Small intestine (tissue), 7 donors: ENCODE measurements around the gene RNF151. TPM values are rescaled to one million over a fixed set of nuclear protein-coding genes. Genes with fewer than 3 reads are reported as not detected.
"Not testable (repeated sequence)": the region's sequence is repeated elsewhere in the genome, so short reads cannot be mapped to it uniquely, and the experiment has no call there.

Source experiments
- DNase-seq, 2 donors: peaks; one replicate each; pipeline versions ENCODE4 v3.0.0 to v3.0.0-alpha.2; 2013
- FAIRE-seq: peaks from 2 replicates; lab custom pipeline; 2012; peaks lifted over from hg19 to GRCh38; lab: Jason Lieb, UNC
- H3K27ac ChIP-seq, 3 donors: one replicate each; pipeline ENCODE4 v1.5.1; 2013; ENCODE audit warnings: low read length in 2 of 3, mild to moderate bottlenecking in 2 of 3, control low read depth in 1 of 3, inconsistent platforms in 1 of 3, low read depth in 1 of 3, moderate library complexity in 1 of 3
- H3K27me3 ChIP-seq, 3 donors: one replicate each; pipeline ENCODE4 v1.6.1; 2013; ENCODE audit warnings: low read length in 3 of 3, inconsistent platforms in 1 of 3; ENCODE audit not compliant: control insufficient read depth in 3 of 3, insufficient read depth in 3 of 3
- H3K36me3 ChIP-seq, 3 donors: one replicate each; pipeline ENCODE4 v1.6.1; 2013; ENCODE audit warnings: low read length in 3 of 3, inconsistent platforms in 1 of 3, low read depth in 1 of 3, mild to moderate bottlenecking in 1 of 3, moderate library complexity in 1 of 3; ENCODE audit not compliant: control insufficient read depth in 3 of 3, insufficient read depth in 2 of 3
- H3K4me1 ChIP-seq, 3 donors: one replicate each; pipeline ENCODE4 v1.6.1; 2013; ENCODE audit warnings: low read length in 2 of 3, inconsistent platforms in 1 of 3, low read depth in 1 of 3, mild to moderate bottlenecking in 1 of 3, moderate library complexity in 1 of 3; ENCODE audit not compliant: control insufficient read depth in 3 of 3, insufficient read depth in 2 of 3
- H3K4me3 ChIP-seq, 3 donors: one replicate each; pipeline ENCODE4 v1.5.1; 2013; ENCODE audit warnings: low read length in 3 of 3, control low read depth in 1 of 3, inconsistent platforms in 1 of 3, low read depth in 1 of 3, mild to moderate bottlenecking in 1 of 3, moderate library complexity in 1 of 3
- H3K9me3 ChIP-seq, 2 donors: one replicate each; pipeline ENCODE4 v1.6.1; 2013; ENCODE audit warnings: low read depth in 1 of 2, low read length in 1 of 2; ENCODE audit not compliant: control insufficient read depth in 2 of 2, insufficient read depth in 1 of 2
- WGBS, 3 donors: extraction: QIAGEN DNeasy Blood & Tissue Kit; methylation state at CpG; one replicate each; pipeline ENCODE4 v1.1.7; 2013; 5-methylcytosine and 5-hydroxymethylcytosine counted together
- polyA plus RNA-seq, 4 donors: library from polyadenylated mRNA; stranded (reverse) in 3 of 4; unstranded in 1 of 4; fragments of 200-250 nt in 3 of 4; fragments of 120-200 nt in 1 of 4; gene quantifications; one replicate each; pipeline versions ENCODE4 v1.2.1 to v1.2.3, GENCODE V29; 2013
- donor health status: healthy with polysubstance abuse.
- donor health status: control.
- donor health status: control.
- donor health status: Bipolar disorder and iron deficiency.
- donor health status: healthy.

Gene RNF151
- polyA plus RNA-seq, 4 donors: 0.09 to 0.18 TPM; not detected in 2

- no peak overlapping the region for H3K4me3 ChIP-seq
- no peaks in the 10 kb centered on the region for H3K27me3 ChIP-seq
- peaks cover 0 to 7% (median 0%) of the 10 kb centered on the region in 3 donors for H3K36me3 ChIP-seq
- WGBS, 3 donors: 55 to 73% (median 66%) methylated on average over 18 to 19 of the region's 19 CpGs
- DNase-seq (peak; percentile 41 to 73), FAIRE-seq (no peak)
- H3K27ac ChIP-seq: no peak overlapping the region
- no peaks in the 10 kb centered on the region for H3K9me3 ChIP-seq
- H3K4me1 ChIP-seq: peaks cover 0 to 21% (median 0%) of the 10 kb centered on the region in 3 donors
These were observed 34.3 kb upstream of the RNF151 start for GRCh38 chr16:1932050-1933028.

DNA sequence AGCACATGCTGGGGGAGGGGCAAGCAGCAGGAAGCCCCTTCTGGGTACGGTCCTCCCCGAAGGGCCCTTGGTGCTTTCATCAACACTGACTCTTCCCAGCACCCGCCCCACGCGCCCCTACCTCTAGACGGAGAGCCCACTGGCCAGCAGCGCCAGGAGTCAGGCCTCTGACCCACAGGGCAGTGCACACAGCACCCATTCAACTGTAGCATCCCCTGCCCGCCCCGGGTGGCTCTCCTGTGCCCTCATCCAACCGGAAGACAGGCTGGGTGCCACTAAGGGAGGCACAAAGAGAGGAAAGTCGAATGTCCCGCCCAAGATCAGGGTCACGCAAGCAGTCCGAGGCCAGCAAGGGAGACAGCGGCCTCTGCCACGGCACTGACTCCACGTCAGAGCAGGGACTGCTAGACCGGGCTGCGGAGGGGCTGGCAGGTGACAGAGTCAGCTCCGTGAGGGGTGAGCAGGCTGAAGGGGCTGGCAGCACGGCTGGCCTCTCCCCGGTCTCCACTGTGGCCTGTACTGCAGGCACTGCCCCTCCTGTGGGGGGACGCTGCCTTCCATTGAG lies 33.5 kb upstream of the RNF151 start:
- H3K27me3 ChIP-seq: no peaks in the 10 kb centered on the region
- H3K36me3 ChIP-seq: peaks cover 0 to 16% (median under 1%) of the 10 kb centered on the region in 3 donors
- DNase-seq (no peak), FAIRE-seq (no peak)
- H3K4me3 ChIP-seq: no peak overlapping the region
- H3K27ac ChIP-seq: no peak overlapping the region
- 69 to 77% (median 76%) methylated on average over 23 of the region's 23 CpGs for WGBS, 3 donors
- H3K9me3 ChIP-seq: no peaks in the 10 kb centered on the region
- peaks cover 0 to 21% (median 0%) of the 10 kb centered on the region in 3 donors for H3K4me1 ChIP-seq

DNA sequence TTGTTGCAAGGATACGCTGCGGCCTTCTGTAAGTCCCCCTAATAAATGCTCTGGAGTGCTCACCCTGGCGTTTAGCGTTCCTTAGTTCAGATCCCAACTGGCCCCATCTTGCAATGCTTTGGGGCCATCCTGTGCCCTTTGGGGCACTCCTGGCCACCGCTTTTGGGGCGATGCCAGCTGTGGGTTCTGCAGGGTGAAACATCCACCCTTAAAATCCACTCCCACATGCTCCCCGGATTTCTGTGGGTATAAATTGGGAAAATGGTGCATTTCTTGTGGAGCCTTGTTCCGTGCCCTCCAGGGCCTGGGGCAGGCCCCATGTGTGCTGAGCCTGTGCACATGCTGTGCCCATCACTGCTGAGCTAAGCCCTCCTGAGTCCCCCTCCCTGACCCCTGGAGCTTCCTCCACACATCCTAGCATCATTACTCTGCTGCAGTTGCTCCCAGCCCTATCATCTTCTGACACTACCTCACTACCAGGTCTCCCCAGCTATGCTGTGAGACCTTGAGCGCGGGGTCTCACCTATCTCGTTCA lies 29.6 kb upstream of the RNF151 start:
- no peaks in the 10 kb centered on the region for H3K9me3 ChIP-seq
- peaks cover 0 to 44% (median 2%) of the 10 kb centered on the region in 3 donors for H3K4me1 ChIP-seq
- WGBS, 3 donors: 90 to 94% (median 93%) methylated on average over 11 of the region's 11 CpGs
- peaks cover 4 to 43% (median 7%) of the 10 kb centered on the region in 3 donors for H3K36me3 ChIP-seq
- no peak overlapping the region for H3K4me3 ChIP-seq
- no peaks in the 10 kb centered on the region for H3K27me3 ChIP-seq
- no peak overlapping the region for H3K27ac ChIP-seq
- no peak for DNase-seq
- FAIRE-seq: no peak

- WGBS, 3 donors: 91 to 96% (median 95%) methylated on average over 10 of the region's 10 CpGs
- no peak for FAIRE-seq
- Histone ChIP-seq H3K4me1 (peaks cover 0 to 49% (median 2%) of the 10 kb centered on the region in 3 donors), H3K36me3 (peaks cover 4 to 43% (median 7%) of the 10 kb centered on the region in 3 donors), H3K9me3 (no peaks in the 10 kb centered on the region), H3K4me3 (no peak overlapping the region), H3K27me3 (no peaks in the 10 kb centered on the region), H3K27ac (peak overlapping the region in 1 of 3 donors; percentile 87)
- peak in 1 of 2 donors; percentile 41 for DNase-seq
These were observed 28.3 kb upstream of the RNF151 start for GRCh38 chr16:1938316-1938715.

DNA sequence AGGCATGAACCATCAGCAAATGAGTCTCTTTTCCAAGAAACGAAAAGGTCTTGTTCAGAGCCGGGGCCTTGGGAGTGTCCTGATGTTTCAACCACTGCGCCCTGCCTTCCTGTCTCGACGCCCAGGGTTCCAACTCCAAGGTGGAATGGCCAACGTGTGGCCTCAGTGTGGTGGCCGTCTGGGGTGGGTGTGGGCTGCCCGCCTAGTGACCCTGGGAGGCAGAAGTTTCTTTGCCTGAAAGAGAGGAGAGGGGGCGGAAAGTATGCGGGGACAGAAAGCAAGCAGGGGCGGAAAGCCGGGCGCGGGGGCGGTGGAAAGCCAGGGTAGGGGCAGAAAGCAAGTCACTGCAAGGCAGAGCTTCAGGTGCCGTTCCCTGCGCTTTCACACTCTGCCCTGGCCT lies 27.7 kb upstream of the RNF151 start:
- 90 to 93% (median 92%) methylated on average over 17 of the region's 17 CpGs for WGBS, 3 donors
- DNase-seq: no peak
- Histone ChIP-seq H3K9me3 (no peaks in the 10 kb centered on the region), H3K27ac (peak overlapping the region in 1 of 3 donors; percentile 87), H3K4me3 (no peak overlapping the region), H3K4me1 (peaks cover 0 to 49% (median 2%) of the 10 kb centered on the region in 3 donors), H3K36me3 (peaks cover 4 to 43% (median 7%) of the 10 kb centered on the region in 3 donors), H3K27me3 (no peaks in the 10 kb centered on the region)
- no peak for FAIRE-seq

GRCh38 chr16:1939833-1940232 lies 26.8 kb upstream of the RNF151 start:
- H3K36me3 ChIP-seq: peaks cover 4 to 43% (median 7%) of the 10 kb centered on the region in 3 donors
- H3K4me1 ChIP-seq: peaks cover 0 to 49% (median 2%) of the 10 kb centered on the region in 3 donors
- H3K9me3 ChIP-seq, H3K4me3 ChIP-seq, H3K27me3 ChIP-seq, FAIRE-seq: not testable (repeated sequence)
- H3K27ac ChIP-seq: peak overlapping the region in 1 of 3 donors; percentile 87
- WGBS, 3 donors: 24 to 76% (median 48%) methylated on average over 8 of the region's 8 CpGs
- DNase-seq: peak; percentile 42 to 61

DNA sequence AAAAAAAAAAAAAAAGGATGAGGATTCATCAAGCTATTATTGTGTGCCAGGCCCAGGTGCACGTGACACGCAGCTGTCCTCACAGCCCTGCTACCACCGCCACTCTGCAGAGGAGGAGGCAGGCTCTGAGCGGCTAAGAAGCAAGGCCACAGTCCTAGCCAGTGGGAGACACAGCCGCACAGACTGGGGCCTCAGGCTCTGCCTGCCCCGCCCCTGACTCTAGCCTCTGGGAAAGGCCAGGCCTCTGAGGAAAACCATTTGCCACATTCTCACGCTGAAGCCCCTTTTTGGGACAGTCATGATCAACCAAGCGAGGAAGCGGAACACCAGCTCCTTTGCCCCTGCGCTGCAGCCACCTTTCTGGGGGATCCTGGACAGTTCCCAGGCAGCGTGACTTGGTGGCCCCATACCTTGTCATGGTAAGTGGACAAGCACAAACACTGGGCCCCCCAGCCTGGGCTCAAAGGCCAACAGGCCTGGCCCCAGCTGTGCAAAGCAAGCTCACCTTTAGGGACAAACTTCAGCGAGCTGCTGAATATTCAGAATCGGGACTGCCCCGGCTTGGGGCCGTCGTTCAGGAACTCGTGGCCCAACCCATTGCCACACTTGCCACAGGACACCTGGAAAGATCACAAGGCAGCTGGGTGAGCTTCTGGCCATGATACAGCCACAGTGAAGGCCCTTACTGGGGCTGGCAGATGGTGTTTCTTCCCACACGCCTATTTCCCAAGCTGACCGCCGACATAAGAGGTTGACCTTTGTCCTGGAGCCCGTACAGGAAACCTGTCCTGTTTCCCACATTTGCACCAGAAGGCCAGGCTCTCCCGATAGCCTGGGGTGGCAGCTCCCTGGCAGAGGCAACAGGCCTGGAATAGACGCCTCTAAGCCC lies 26.1 kb upstream of the RNF151 start:
- peak overlapping the region; percentile 32 to 87 (median 47) for H3K27ac ChIP-seq
- no peaks in the 10 kb centered on the region for H3K27me3 ChIP-seq
- H3K36me3 ChIP-seq: peaks cover 4 to 43% (median 7%) of the 10 kb centered on the region in 3 donors
- H3K4me1 ChIP-seq: peaks cover 0 to 47% (median 2%) of the 10 kb centered on the region in 3 donors
- DNase-seq (peak; percentile 70 to 80), FAIRE-seq (no peak)
- WGBS, 3 donors: 26 to 68% (median 44%) methylated on average over 23 of the region's 23 CpGs
- no peaks in the 10 kb centered on the region for H3K9me3 ChIP-seq
- H3K4me3 ChIP-seq: peak overlapping the region in 1 of 3 donors; percentile 4
